ENCODE data around the gene AKR1D1.

GRCh38 chr7:138081868-138082267 lies 5.6 kb downstream of the AKR1D1 start:
- TF ChIP-seq CTCF (IDR thresholded peaks at IDR 0.05; ENCODE audit: extremely low read depth in 1 of 2, insufficient read depth in 1 of 2, low read depth in 1 of 2, low read length in 2 of 2): no peak
- no peak for TF ChIP-seq FOS (IDR thresholded peaks at IDR 0.05; ENCODE audit: borderline replicate concordance, insufficient read depth, low read length)
- TF ChIP-seq MAX (IDR thresholded peaks at IDR 0.05; ENCODE audit: insufficient read depth, insufficient read length): no peak
- no peak for TF ChIP-seq POLR2AphosphoS5 (IDR thresholded peaks at IDR 0.05; ENCODE audit: insufficient read depth, low read depth, low read length)
